ENCODE results near the gene MTA3.
"Not testable (repeated sequence)": the region's sequence is repeated elsewhere in the genome, so short reads cannot be mapped to it uniquely, and the experiment has no call there.

MTA3 gene

DNA sequence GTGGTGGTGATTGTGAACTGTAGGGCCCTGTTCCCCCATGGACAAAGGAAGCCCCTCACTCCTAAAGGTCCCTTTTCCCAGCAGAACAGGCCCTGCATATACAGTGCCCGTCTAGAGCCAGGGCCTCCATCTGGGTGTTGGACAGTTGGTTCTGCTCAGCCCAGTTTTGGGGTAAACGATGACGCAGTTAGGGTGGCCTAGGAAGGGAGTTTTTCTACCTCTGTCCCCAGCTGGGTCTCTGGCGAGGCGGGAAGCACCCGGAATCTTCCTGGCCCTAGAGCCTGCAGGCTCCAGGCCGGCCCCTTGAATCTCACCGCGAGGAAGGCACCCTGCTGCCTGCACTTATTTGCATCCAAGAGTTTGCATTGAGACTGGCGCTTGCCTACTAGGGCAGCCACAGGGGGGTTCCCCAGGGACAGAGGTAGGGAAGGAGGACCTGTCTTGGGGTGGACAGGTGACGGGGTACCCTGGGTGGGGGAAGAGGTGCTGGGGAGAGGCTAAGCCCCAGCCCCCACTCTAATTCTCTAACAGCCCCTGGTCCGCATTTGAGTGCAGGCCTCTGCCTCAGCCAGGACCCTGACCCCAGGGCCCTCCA, 529 bp upstream of the MTA3 start:
- DNase-seq (ENCODE audit: low spot score), result peak; percentile 23

DNA sequence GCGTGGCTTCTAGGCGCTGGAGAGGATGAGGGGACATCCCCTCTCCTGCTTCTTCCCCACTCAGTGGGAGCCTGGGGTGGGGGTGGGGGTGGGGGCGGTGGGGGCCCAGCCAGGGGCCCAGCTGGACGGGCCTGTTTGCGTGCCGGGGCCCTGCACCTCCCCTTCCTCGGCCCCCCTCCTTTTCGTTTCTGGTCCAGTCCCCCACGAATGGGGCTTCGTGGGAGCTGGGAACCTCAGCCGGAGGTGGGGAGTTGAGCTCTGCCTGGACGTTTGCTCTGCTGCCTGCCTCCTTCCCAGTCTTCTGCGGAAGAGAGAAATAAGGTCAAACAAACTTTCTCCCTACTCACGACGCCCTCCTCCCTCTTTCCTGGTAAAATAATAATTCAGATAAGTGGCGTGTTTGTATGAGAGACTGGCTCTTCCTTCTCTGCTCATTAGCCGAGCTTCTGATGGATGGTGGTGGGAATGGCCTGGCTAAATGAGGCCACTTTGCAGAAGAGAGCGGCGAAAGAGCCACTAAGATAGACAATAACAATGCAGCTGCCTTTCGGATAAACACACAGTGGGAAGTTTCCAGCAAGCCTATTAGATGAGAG, 782 bp downstream of the MTA3 start:
- peak; percentile 32 for DNase-seq (ENCODE audit: low spot score)

DNA sequence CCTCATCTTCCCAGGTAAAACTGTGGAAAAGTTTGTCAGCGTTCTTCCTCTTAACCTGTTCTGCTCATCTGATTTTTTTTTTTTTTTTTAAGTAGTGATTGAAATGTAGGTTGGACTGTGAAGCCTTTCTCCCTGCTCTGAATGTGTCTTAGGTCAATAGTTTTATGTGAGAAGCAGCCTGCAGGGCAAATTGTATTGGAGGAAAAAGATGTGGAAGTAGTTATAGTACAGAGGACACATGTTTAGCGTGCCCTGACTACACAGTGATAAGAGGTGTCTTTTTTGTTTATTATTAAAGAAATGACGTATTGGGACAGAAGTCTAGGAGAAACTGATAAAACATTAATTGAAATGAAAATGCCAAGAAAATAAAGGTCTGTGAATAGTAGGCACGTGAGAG, 1.5 kb downstream of the MTA3 start:
- peak; percentile 1 for DNase-seq (ENCODE audit: low spot score)

DNA sequence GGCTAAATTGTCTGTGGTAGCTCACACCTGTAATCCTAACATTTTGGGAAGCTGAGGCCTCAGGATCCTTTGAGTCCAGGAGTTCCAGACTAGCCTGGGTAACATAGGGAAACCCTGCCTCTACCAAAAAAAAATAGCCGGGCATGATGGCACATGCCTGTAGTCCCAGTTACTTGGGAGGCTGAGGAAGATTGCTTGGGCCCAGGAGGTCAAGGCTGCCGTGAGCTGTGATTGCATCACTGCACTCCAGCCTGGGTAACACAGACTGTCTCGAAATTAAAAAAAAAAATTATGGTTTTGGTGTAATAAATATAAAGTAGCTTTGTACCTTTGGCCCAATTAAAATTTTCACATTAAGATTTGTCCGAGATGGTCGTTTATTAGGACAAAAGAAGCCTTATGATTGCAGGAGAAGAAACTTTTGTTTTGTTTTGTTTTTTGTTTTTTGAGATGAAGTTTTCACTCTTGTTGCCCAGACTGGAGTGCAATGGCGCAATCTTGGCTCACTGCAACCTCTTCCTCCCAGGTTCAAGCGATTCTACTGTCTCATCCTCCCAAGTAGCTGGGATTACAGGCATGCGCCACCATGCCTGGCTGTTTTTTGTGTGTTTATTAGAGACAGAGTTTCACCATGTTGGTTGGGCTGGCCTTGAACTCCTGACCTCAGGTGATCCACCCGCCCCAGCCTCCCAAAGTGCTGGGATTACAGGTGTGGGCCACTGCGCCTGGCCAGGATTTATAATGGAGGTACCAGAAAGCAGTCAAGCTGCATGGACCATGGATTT, 4.1 kb downstream of the MTA3 start:
- no peak for DNase-seq (ENCODE audit: low spot score)

DNA sequence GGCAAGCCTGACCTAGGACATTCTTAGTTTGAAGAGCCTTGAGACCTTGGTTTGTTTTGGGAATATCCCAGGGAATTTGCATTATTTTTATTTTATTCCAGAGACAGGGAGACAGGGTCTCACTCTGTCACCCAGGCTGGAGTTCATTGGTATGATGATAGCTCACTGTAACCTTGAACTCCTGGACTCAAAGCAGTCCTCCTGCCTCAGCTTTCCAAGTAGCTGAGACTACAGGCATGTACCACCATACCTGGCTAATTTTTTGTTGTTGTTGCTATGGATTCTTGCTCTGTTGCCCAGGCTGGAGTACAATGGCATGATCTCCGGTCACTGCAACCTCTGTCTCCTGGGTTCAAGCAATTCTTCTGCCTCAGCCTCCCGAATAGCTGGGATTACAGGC, 4.8 kb downstream of the MTA3 start:
- no peak for DNase-seq (ENCODE audit: low spot score)

DNA sequence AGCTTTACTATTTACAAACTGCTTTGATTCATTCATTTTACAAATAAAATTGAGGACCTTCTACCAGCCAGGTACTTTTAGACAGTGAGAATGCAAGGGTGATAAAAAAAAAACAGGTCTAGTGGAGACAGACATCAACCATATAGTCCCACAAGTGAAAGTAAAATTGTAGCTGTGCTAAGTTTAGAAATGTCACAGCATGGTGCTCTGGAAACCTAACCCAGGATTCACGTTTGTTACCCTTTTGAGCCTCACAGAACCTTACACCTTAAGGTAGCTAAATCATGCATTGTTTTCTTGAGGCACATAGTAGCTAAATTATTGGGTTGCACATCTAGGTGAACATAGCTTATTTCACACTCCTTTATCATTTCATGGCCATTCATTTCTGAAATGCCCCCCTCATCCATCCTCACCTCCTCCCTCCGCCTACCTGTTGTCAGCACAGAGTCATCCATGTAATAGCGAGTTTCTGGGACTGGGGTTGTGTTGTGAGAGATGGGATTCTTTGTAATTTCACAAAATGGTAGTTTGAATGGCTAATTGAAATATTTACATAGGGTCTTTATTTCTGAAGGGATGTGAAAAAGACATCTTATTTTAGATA, 7.1 kb downstream of the MTA3 start:
- DNase-seq (ENCODE audit: low spot score), result no peak

DNA sequence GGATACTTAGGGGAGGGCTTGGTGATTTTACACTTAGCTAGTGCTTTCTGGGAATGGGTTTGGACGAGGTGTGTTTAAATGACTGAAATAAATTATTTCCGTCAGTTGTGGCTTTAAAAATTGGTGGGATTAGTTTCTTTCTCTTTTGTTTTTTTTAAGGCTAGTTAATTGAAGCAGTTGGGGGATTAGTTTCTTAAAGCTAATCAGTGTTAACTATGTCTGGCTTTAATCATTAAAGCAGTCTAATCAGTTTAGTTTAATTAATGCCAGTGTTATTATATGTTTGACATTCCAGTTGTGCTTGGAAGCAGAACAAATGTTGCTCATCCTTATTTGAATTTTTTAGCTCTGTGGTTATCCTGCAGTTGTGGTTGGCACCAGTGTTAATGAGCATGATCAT, 10.2 kb downstream of the MTA3 start:
- no peak for DNase-seq (ENCODE audit: low spot score)

DNA sequence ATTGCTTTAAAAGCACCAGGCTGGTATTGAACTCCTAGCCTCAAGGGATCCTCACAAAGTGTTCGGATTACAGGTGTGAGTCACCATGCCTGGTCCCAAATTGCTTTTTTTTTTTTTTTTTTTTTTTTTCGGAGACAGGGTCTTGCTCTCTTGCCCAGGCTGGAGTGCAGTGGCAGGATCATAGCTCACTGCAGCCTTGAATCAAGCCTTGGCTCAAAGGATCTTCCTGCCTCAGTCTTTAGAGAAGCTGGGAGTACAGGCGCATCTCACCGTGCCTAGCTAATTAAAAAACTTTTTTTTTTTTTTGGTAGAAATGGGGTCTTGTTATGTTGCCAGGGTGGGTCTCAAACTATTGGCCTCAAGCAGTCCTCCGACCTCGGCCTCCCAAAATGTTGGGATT, 12.8 kb downstream of the MTA3 start:
- DNase-seq (ENCODE audit: low spot score), result no peak

DNA sequence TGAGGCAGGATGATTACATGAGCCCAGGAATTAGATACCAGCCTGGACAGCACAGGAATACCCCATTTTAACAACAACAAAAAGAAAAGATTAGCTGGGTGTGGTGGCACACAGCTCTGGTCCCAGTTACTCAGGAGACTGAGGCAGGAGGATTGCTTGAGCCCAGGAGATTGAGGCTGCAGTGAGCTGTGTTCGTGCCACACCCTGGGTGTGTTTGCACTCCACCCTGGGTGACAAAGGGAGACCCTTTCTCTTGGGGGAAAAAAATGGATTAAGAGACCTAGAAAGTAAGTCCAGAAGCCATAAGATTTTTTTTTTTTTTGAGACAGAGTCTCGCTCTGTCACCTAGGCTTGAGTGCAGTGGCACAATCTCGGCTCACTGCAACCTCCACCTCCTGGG, 16.2 kb downstream of the MTA3 start:
- not testable (repeated sequence) for DNase-seq (ENCODE audit: low spot score)

DNA sequence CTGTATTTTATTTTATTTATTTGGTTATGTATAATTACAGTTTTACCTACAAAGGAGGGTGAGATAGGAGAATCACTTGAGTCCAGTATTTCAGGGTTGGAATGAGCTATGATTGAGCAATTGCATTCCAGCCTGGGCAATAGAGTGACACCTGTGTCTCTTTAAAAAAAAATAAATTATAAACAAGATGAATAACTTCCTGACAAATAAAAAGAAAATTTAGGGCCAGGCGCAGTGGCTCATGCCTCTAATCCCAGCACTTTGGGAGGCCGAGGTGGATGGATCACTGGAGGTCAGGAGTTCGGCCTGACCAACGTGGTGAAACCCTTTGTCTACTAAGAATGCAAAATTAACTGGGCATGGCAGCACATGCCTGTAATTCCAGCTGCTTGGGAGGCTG, 17.3 kb downstream of the MTA3 start:
- DNase-seq (ENCODE audit: low spot score), result no peak

DNA sequence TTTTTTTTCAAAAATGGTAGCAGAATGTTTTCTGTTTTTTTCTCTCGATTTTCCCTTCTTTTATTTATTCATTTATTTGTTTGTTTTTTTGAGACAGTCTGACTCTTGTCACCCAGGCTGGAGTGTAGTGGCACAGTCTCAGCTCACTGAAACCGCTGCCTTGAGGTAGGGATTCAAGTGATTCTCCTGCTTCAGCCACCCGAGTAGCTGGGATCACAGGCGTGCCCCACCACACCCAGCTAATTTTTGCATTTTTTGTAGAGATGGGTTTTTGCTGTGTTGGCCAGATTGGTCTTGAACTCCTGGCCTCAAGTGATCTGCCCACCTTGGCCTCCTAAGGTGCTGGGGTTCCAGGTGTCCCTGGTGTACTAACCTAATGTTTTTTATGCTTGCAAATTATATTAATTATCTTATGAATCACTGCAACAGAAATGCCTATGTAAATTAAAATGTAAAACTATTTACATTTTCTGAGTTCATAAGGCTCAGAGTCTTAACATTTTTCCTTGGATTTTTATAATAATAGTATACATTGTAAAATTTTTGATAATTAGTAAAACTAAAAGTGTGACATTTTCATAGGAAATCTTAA, 19.2 kb downstream of the MTA3 start:
- DNase-seq (ENCODE audit: low spot score), result no peak

DNA sequence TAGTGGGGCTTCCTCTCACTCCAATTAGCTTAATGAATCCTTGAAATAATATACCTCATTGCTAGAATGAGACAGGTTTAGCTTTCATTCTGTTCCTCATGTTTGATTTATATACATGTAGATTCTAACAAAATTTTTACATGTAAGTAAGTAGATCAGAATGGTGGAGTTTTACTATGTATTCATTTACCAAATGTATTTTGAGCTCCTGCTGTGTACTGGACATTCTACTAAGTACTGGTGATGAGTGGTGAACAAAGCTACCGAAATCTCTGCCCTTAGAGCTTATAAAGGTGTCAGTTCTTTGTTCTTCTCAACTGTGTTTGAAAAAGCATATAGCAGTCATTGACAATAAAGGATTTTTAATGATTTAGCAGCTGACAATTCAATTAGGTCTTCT, 19.7 kb downstream of the MTA3 start:
- no peak for DNase-seq (ENCODE audit: low spot score)

DNA sequence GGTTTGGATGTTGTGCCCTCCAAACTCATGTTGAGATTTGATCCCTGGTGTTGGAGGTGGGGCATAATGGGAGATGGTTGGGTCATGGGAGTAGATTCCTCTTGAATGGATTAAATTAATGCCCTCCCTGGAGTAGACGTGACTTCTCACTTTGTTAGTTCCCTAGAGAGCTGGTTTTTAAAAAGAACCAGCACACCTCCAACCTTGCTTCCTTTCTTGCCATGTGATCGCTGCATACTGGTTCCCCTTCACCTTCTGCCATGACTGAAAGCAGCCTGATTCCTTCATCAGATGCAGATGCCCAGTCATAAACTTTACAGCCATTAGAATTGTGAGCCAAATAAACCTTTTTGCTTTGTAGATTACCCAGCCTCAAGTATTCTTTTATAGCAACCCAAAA, 21.7 kb downstream of the MTA3 start:
- DNase-seq (ENCODE audit: low spot score), result no peak

DNA sequence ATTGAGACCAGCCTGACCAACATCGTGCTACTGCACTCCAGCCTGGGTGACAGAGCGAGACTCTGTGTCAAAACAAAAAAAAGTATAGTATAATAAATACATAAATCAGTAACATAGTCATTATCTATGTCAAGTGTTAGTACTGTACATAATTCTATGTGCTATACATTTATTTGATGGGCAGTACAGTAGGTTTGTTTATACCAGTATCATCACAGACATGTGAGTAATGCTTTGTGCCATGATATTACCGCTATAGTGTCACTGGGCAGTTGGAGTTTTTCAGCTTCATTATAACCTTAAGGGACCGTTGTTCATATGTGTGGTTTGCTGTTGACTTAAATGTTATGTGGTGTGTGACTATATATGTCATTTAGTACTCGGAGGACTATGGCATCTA, 24.9 kb downstream of the MTA3 start:
- DNase-seq (ENCODE audit: low spot score), result no peak

DNA sequence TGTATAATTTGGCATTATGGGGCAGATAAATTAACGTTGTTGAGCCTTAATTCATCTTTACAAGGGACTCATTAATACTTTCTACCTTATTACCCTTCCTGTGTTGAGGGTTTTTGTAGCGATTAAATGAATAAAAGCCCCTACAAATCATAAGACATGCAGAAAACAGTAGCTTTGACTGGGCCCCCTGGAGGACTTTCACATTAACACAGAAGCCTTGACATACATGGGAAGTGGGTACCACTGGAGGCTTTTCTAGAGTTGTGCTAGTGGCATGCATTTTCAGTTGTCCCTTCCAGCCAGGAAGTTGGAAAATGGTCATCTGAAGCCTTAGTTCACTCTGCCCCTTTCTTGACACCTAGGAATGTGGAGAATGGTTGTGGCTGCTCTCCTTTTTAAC, 30.2 kb downstream of the MTA3 start:
- DNase-seq (ENCODE audit: low spot score), result no peak

DNA sequence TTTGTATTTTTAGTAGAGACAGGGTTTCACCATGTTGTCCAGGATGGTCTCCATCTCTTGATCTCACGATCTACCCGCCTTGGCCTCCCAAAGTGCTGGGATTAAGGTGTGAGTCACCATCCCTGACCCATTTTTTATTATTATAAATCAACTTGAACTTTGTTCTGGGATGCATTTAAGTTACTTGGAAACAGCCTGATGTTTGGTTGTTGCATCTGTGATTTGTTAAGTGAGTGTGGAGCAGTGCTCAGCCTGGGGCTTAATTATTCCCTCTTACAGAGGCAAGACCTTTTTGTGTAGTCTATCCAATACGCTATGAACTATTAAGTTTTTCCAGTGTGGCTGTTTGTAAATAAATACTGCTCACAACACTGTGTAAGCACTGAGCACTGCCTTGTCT, 32.6 kb downstream of the MTA3 start:
- no peak for DNase-seq (ENCODE audit: low spot score)

DNA sequence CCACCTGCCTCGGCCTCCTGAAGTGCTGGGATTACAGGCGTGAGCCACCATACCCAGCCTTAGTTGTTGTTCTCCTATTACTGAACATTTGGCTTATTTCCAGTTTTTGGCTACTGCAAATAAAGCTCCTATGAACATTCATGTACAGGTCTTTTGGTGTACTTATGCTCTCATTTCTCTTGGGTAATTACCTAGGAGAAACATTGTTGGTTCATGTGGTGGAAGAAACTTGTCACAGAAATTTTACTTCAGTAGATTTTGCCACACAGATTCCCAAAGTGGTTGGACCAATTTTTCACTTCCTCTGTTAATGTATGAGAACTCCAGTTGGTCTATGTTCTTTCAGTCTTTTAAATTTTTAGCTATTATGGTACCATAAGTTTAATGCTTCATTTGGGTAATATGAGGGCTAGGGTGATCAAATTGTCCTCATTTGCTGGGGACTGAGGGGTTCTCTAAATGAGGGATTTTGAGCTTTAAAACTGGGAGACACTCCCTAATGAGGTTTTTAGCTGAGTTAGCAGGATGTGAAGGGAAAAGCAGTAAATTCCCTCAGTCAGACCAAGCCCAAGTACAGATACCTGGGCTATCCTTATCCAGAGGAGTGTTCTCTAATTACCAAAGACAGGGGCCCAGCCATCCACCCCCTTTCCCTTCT, 33.9 kb downstream of the MTA3 start:
- no peak for DNase-seq (ENCODE audit: low spot score)

DNA sequence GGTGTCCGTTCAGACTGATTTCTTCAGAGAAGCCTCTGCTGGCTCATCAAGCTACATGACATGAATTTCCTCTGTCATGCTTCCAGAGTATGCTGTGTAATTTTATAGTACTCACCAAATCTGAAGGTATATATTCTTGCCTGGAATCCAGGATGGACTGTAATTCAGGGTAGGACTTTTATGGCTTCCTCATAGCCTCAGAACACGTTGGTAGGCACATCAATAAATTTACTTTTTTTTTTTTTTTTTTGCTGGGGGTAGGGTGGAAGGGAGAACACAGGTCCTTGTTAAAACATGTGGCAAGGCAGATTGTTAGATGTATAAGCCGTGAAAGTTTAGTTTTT, 34.4 kb downstream of the MTA3 start:
- no peak for DNase-seq (ENCODE audit: low spot score)

DNA sequence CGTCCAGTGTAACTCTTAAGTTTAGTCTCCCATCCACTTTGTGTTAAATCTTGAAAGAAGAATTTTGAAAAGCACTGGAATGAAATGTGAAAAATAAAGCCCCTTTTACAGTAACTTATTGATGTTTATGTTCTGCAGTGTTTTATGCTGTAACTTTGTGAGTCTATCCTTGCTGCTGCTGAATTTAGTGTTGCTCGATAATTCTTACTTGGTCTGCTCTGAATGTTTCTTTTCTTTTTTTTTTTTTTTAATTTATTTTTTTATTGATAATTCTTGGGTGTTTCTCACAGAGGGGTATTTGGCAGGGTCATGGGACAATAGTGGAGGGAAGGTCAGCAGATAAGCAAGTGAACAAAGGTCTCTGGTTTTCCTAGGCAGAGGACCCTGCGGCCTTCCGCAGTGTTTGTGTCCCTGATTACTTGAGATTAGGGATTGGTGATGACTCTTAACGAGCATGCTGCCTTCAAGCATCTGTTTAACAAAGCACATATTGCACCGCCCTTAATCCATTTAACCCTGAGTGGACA, 36.0 kb downstream of the MTA3 start:
- DNase-seq (ENCODE audit: low spot score), result not testable (repeated sequence)

DNA sequence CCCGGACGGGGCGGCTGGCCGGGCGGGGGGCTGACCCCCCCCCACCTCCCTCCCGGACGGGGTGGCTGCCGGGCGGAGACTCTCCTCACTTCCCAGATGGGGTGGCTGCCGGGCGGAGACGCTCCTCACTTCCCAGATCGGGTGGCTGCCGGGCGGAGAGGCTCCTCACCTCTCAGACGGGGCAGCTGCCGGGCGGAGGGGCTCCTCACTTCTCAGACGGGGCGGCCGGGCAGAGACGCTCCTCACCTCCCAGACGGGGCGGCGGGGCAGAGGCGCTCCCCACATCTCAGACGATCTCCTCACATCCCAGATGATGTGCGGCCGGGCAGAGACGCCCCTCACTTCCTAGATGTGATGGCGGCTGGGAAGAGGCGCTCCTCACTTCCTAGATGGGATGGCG, 37.7 kb downstream of the MTA3 start:
- DNase-seq (ENCODE audit: low spot score), result not testable (repeated sequence)

DNA sequence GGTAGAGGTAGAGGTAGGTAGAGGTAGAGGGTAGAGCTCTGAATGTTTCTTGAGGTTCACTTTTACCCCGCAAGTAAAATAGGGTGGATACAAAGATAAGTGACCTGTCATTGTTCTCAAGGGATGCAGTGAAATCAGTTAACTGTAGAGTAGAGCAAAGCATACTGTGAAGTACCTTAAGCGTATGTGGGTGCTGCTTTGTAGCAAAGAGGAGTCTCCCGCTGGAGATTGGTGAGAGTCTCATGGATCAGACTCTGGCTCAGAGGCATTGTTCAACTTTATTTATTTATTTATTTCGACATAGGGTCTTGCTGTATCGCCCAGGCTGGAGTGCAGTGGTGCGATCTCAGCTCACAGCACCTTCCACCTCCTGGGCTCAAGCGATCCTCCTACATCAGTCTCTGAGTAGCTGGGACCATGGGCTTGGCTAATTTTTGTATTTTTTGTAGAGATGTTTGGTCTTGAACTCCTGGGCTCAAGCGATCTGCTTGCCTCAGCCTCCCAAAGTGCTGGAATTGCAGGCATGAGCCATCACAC, 38.7 kb downstream of the MTA3 start:
- no peak for DNase-seq (ENCODE audit: low spot score)
